ENCODE results near the gene KIF5A.

KIF5A gene

DNA sequence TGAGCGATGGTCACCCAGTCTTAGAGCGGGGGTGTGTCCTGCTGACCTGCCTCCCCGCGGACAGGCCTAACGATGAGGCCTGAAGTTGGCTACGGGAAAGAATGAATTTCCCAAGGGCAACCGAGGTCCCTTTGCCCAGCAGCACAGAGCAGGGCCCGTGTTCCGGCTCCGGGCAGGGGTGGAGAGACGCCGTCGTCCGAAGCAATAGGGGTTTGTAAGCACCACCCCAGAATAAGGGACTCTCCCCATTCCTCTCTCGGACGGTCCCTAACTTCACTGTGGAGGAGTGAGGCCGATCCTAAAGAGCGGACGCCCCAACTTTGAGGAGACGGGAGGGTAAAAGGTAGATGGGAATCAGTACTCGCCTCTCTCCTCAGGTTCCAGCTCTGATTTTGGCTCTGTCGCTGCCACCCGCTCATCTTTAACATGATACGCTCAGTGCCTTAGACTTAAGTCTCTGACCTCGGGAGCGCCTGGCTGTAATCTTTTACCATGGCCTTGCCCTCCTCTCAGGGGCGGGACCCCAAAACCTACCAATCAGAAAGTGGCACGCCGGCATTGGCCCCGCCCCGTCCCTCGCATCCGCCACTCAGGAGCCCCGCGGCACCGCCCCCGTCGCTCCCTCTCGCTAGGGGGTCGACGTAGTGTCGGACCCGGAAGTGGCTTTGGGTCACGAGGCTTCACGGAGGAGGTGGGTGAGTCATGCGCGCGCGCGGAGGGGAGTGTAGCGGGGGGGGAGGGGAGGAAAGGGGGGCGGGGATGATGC, 29.6 kb upstream of the KIF5A start, which contains the start of gene DDIT3:
TSS of gene DDIT3 (minus strand) at position 462 of the 766 bp plus-strand sequence. CDS start 3,108 bp downstream, outside the sequence.
- ATAC-seq (ENCODE audit: low read depth): peak; percentile 73
- DNase-seq (ENCODE audit: low spot score): peak; percentile 99
- Histone ChIP-seq H3K27ac (ENCODE audit: poor library complexity, severe bottlenecking) (peak within 1 kb of the TSS; percentile 90), H3K36me3 (ENCODE audit: low read depth) (peaks cover 64% of the 10 kb centered on the region), H3K27me3 (ENCODE audit: insufficient read depth, poor library complexity, severe bottlenecking) (no peaks in the 10 kb centered on the region), H3K4me1 (ENCODE audit: insufficient read depth, poor library complexity, severe bottlenecking) (peaks cover 28% of the 10 kb centered on the region), H3K4me3 (ENCODE audit: severe bottlenecking) (peak within 1 kb of the TSS; percentile 73), H3K9me3 (ENCODE audit: severe bottlenecking) (no peaks in the 10 kb centered on the region)
- no peak for TF ChIP-seq CTCF (IDR thresholded peaks at IDR 0.05; ENCODE audit: poor library complexity, severe bottlenecking)

DNA sequence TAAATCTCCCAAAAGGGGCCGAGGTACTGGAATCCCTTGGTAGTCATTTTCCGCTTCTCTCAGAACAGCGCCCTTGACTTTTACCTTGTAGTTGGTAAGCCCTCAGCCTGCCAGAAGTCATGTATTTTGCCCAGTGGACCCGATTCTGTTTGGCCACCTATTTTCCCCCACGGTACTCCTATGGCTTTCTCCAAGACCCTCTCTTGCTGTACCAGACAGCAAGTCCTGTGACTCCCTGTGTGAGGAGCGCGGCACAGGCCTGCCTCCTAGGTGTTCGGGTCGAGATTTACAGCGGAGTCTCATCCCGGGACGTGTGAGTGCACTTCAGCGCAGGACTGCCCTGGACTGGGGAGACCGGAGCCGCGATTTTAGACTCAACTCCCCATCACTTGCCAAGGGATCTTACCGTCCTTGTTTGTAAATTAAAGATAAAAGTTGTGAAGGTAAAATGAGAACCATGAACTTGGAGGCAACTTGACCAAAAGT, 28.3 kb upstream of the KIF5A start:
- Histone ChIP-seq H3K4me3 (ENCODE audit: severe bottlenecking) (peak overlapping the region; percentile 60), H3K27ac (ENCODE audit: poor library complexity, severe bottlenecking) (peak overlapping the region; percentile 90), H3K4me1 (ENCODE audit: insufficient read depth, poor library complexity, severe bottlenecking) (peaks cover 28% of the 10 kb centered on the region), H3K36me3 (ENCODE audit: low read depth) (peaks cover 59% of the 10 kb centered on the region), H3K9me3 (ENCODE audit: severe bottlenecking) (no peaks in the 10 kb centered on the region), H3K27me3 (ENCODE audit: insufficient read depth, poor library complexity, severe bottlenecking) (no peaks in the 10 kb centered on the region)
- TF ChIP-seq CTCF (IDR thresholded peaks at IDR 0.05; ENCODE audit: poor library complexity, severe bottlenecking): no peak
- ATAC-seq (ENCODE audit: low read depth): no peak
- no peak for DNase-seq (ENCODE audit: low spot score)

GRCh38 chr12:57522011-57522886, 27.6 kb upstream of the KIF5A start, which contains the start of gene MBD6:
Gene MBD6 (plus strand): TSS chr12:57522824. CDS start chr12:57524304, 1,480 bp downstream.
- peak; percentile 30 for ATAC-seq (ENCODE audit: low read depth)
- peaks cover 58% of the 10 kb centered on the region for H3K36me3 ChIP-seq (ENCODE audit: low read depth)
- H3K4me3 ChIP-seq (ENCODE audit: severe bottlenecking): peak within 1 kb of the TSS; percentile 60
- peak; percentile 95 for DNase-seq (ENCODE audit: low spot score)
- no peaks in the 10 kb centered on the region for H3K9me3 ChIP-seq (ENCODE audit: severe bottlenecking)
- H3K27me3 ChIP-seq (ENCODE audit: insufficient read depth, poor library complexity, severe bottlenecking): no peaks in the 10 kb centered on the region
- peak within 1 kb of the TSS; percentile 90 for H3K27ac ChIP-seq (ENCODE audit: poor library complexity, severe bottlenecking)
- H3K4me1 ChIP-seq (ENCODE audit: insufficient read depth, poor library complexity, severe bottlenecking): peaks cover 28% of the 10 kb centered on the region
- no peak for TF ChIP-seq CTCF (IDR thresholded peaks at IDR 0.05; ENCODE audit: poor library complexity, severe bottlenecking)

GRCh38 chr12:57522887-57523705, 26.7 kb upstream of the KIF5A start:
- H3K36me3 ChIP-seq (ENCODE audit: low read depth): peaks cover 58% of the 10 kb centered on the region
- peak overlapping the region; percentile 60 for H3K4me3 ChIP-seq (ENCODE audit: severe bottlenecking)
- peak overlapping the region; percentile 90 for H3K27ac ChIP-seq (ENCODE audit: poor library complexity, severe bottlenecking)
- H3K27me3 ChIP-seq (ENCODE audit: insufficient read depth, poor library complexity, severe bottlenecking): no peaks in the 10 kb centered on the region
- ATAC-seq (ENCODE audit: low read depth) (no peak), DNase-seq (ENCODE audit: low spot score) (no peak)
- H3K9me3 ChIP-seq (ENCODE audit: severe bottlenecking): no peaks in the 10 kb centered on the region
- TF ChIP-seq CTCF (IDR thresholded peaks at IDR 0.05; ENCODE audit: poor library complexity, severe bottlenecking): no peak
- peaks cover 26% of the 10 kb centered on the region for H3K4me1 ChIP-seq (ENCODE audit: insufficient read depth, poor library complexity, severe bottlenecking)

Data from RWPE2 (cell line).